HepG2 (cell line): ENCODE measurements around the gene KDM8.

Source experiments
- NONO ChIP-seq, 2 experiments: fragments of 450-650 bp in 1 of 2; sonication (generic) in 1 of 2; formaldehyde crosslinking in 1 of 2; IDR thresholded peaks in 1 of 2; conservative IDR thresholded peaks in 1 of 2; 2 replicates each; pipeline versions ENCODE4 v1.6.1 to v1.8.0; 2017 to 2022; ENCODE audit warnings: mild to moderate bottlenecking in 1 of 2, missing genetic modification reagents in 1 of 2, moderate library complexity in 1 of 2
- POLR2A ChIP-seq, 2 experiments: IDR thresholded peaks; 2 replicates each; pipeline ENCODE4 v1.6.1; 2011; ENCODE audit warnings: low read depth in 2 of 2, low read length in 2 of 2, mild to moderate bottlenecking in 1 of 2, moderate library complexity in 1 of 2; ENCODE audit not compliant: insufficient read depth in 1 of 2
- ZFP41 ChIP-seq: sonication (generic); formaldehyde crosslinking; IDR thresholded peaks from 2 replicates; pipeline ENCODE4 v1.4.0; 2020; ENCODE audit warnings: mild to moderate bottlenecking, missing genetic modification reagents, borderline replicate concordance
- TF ChIP-seq, protein P1 (sequence below): sonication (generic); formaldehyde crosslinking; conservative IDR thresholded peaks from 2 replicates; pipeline ENCODE4 v1.4.0; 2020; ENCODE audit warnings: mild to moderate bottlenecking, missing genetic modification reagents, moderate library complexity

DNA sequence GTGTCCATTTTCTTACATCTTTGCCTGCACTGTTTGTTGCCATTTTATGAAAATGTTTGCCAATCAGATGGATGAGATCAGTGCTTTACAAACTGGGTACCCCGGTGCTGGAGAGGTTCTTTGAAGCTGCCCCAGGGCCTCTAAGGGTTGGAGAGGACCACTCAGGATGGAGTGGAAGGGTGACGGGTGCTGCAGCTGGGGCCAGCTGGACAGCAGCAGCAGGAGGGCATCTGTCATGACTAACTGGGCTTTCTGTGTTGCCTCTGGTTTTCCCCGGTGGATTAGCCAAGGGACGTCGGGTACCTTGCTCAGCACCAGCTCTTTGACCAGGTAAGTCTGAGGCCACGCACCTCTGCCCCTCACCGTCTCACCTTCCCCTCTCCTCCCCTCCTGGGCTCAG, 12.3 kb downstream of the KDM8 start:
- TF ChIP-seq NONO (IDR thresholded peaks at IDR 0.05) (no peak), NONO (CRISPR knock-in tag; conservative IDR thresholded peaks at IDR 0.05) (no peak), ZFP41 (CRISPR knock-in tag) (no peak), POLR2A (IDR thresholded peaks at IDR 0.05; ENCODE audit: insufficient read depth in 1 of 2, low read depth in 2 of 2, low read length in 2 of 2) (no peak)
- TF ChIP-seq, protein P1, sequence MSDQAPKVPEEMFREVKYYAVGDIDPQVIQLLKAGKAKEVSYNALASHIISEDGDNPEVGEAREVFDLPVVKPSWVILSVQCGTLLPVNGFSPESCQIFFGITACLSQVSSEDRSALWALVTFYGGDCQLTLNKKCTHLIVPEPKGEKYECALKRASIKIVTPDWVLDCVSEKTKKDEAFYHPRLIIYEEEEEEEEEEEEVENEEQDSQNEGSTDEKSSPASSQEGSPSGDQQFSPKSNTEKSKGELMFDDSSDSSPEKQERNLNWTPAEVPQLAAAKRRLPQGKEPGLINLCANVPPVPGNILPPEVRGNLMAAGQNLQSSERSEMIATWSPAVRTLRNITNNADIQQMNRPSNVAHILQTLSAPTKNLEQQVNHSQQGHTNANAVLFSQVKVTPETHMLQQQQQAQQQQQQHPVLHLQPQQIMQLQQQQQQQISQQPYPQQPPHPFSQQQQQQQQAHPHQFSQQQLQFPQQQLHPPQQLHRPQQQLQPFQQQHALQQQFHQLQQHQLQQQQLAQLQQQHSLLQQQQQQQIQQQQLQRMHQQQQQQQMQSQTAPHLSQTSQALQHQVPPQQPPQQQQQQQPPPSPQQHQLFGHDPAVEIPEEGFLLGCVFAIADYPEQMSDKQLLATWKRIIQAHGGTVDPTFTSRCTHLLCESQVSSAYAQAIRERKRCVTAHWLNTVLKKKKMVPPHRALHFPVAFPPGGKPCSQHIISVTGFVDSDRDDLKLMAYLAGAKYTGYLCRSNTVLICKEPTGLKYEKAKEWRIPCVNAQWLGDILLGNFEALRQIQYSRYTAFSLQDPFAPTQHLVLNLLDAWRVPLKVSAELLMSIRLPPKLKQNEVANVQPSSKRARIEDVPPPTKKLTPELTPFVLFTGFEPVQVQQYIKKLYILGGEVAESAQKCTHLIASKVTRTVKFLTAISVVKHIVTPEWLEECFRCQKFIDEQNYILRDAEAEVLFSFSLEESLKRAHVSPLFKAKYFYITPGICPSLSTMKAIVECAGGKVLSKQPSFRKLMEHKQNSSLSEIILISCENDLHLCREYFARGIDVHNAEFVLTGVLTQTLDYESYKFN, result no peak
